ENCODE measurements around the gene LRCH1.

Gene LRCH1

GRCh38 chr13:46595885-46596275, 42.9 kb downstream of the LRCH1 start:
- no peaks in the 10 kb centered on the region for H3K27me3 ChIP-seq (ENCODE audit: low read depth, low read length)
- H3K4me3 ChIP-seq (ENCODE audit: low read depth in 1 of 2, low read length in 2 of 2) = no peak overlapping the region
- H3K9me3 ChIP-seq (ENCODE audit: control insufficient read depth in 1 of 2, low read length in 2 of 2) = no peaks in the 10 kb centered on the region
- peaks cover 10 to 54% of the 10 kb centered on the region in 2 donors for H3K4me1 ChIP-seq (ENCODE audit: control insufficient read depth in 1 of 2, insufficient read depth in 2 of 2, low read length in 2 of 2)
- peak overlapping the region; percentile 68 for H3K27ac ChIP-seq (ENCODE audit: low read length)
- H3K36me3 ChIP-seq (ENCODE audit: control insufficient read depth in 1 of 2, insufficient read depth in 2 of 2, low read length in 2 of 2) = no peaks in the 10 kb centered on the region

DNA sequence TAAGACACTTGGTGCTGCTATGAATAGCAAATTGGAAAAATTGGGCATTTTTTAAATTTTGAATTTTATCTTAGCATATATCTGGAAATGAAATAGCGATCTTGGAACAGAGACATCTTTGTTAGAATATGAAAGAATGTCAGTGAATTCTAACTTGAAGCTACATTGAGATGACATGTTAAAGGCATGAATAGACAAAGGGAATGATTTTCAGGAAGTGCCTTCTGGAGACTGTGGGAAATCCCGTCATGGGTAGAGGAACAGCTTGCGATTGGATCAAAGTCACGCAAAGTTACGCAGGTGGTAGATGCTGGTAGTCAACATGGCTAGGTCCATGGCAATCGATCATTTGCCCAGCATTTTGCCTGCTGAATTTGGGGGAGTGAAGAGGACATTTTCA, 43.5 kb downstream of the LRCH1 start:
- H3K9me3 ChIP-seq (ENCODE audit: control insufficient read depth in 1 of 2, low read length in 2 of 2) = no peaks in the 10 kb centered on the region
- no peak overlapping the region for H3K4me3 ChIP-seq (ENCODE audit: low read depth in 1 of 2, low read length in 2 of 2)
- peaks cover 16 to 59% of the 10 kb centered on the region in 2 donors for H3K4me1 ChIP-seq (ENCODE audit: control insufficient read depth in 1 of 2, insufficient read depth in 2 of 2, low read length in 2 of 2)
- no peaks in the 10 kb centered on the region for H3K27me3 ChIP-seq (ENCODE audit: low read depth, low read length)
- H3K36me3 ChIP-seq (ENCODE audit: control insufficient read depth in 1 of 2, insufficient read depth in 2 of 2, low read length in 2 of 2) = no peaks in the 10 kb centered on the region
- H3K27ac ChIP-seq (ENCODE audit: low read length) = peak overlapping the region; percentile 68

- no peak overlapping the region for H3K27ac ChIP-seq (ENCODE audit: low read length)
- H3K4me1 ChIP-seq (ENCODE audit: control insufficient read depth in 1 of 2, insufficient read depth in 2 of 2, low read length in 2 of 2) = peaks cover 26 to 70% of the 10 kb centered on the region in 2 donors
- no peak overlapping the region for H3K4me3 ChIP-seq (ENCODE audit: low read depth in 1 of 2, low read length in 2 of 2)
Observed at GRCh38 chr13:46598140-46598819, 45.3 kb downstream of the LRCH1 start.

DNA sequence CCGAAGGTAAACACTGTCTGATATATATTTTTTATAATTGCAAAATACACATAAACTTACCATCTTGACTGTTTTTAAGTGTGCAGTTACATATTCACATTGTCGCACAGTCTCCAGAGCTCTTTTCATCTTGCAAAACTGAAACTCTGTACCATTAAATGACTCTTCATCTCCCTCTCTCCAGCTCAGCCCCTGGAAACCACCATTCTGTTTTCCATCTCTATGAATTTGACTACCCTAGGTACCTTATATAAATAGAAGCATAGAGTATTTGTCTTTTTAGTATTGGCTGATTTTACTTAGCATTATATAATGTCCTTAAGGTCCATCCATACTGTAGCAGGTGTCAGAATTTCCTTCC, 45.8 kb downstream of the LRCH1 start:
- Histone ChIP-seq H3K27me3 (ENCODE audit: low read depth, low read length) (no peaks in the 10 kb centered on the region), H3K9me3 (ENCODE audit: control insufficient read depth in 1 of 2, low read length in 2 of 2) (no peaks in the 10 kb centered on the region), H3K36me3 (ENCODE audit: control insufficient read depth in 1 of 2, insufficient read depth in 2 of 2, low read length in 2 of 2) (no peaks in the 10 kb centered on the region), H3K4me1 (ENCODE audit: control insufficient read depth in 1 of 2, insufficient read depth in 2 of 2, low read length in 2 of 2) (peaks cover 25 to 72% of the 10 kb centered on the region in 2 donors), H3K4me3 (ENCODE audit: low read depth in 1 of 2, low read length in 2 of 2) (no peak overlapping the region), H3K27ac (ENCODE audit: low read length) (no peak overlapping the region)

More at GRCh38 chr13:46598140-46598819, 45.3 kb downstream of the LRCH1 start:
- H3K36me3 ChIP-seq (ENCODE audit: control insufficient read depth in 1 of 2, insufficient read depth in 2 of 2, low read length in 2 of 2) = no peaks in the 10 kb centered on the region
- H3K9me3 ChIP-seq (ENCODE audit: control insufficient read depth in 1 of 2, low read length in 2 of 2) = no peaks in the 10 kb centered on the region
- H3K27me3 ChIP-seq (ENCODE audit: low read depth, low read length) = no peaks in the 10 kb centered on the region

DNA sequence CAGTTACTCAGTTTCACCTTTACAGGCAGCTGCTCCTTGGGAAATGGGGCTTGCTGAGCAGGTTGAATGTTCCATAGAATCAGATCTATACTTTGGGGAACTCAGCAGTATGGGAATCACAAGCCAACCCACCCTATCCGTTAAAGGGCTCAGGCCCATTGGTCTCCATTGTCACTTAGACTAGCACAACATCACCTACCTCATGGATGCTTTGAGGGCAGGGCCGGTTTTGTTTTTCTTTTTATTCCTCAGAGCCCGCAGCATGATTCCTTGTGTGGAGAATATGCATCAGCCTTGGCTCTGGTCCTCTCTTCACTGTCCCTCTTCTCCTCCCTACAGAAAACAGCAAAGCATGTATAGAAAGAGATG, 48.0 kb downstream of the LRCH1 start:
- peaks cover 31 to 73% of the 10 kb centered on the region in 2 donors for H3K4me1 ChIP-seq (ENCODE audit: control insufficient read depth in 1 of 2, insufficient read depth in 2 of 2, low read length in 2 of 2)
- no peak overlapping the region for H3K27ac ChIP-seq (ENCODE audit: low read length)
- H3K4me3 ChIP-seq (ENCODE audit: low read depth in 1 of 2, low read length in 2 of 2) = no peak overlapping the region
- no peaks in the 10 kb centered on the region for H3K9me3 ChIP-seq (ENCODE audit: control insufficient read depth in 1 of 2, low read length in 2 of 2)
- no peaks in the 10 kb centered on the region for H3K36me3 ChIP-seq (ENCODE audit: control insufficient read depth in 1 of 2, insufficient read depth in 2 of 2, low read length in 2 of 2)
- H3K27me3 ChIP-seq (ENCODE audit: low read depth, low read length) = no peaks in the 10 kb centered on the region

- H3K27ac ChIP-seq (ENCODE audit: low read length) = no peak overlapping the region
- peaks cover 46 to 76% of the 10 kb centered on the region in 2 donors for H3K4me1 ChIP-seq (ENCODE audit: control insufficient read depth in 1 of 2, insufficient read depth in 2 of 2, low read length in 2 of 2)
- H3K4me3 ChIP-seq (ENCODE audit: low read depth in 1 of 2, low read length in 2 of 2) = no peak overlapping the region
- no peaks in the 10 kb centered on the region for H3K9me3 ChIP-seq (ENCODE audit: control insufficient read depth in 1 of 2, low read length in 2 of 2)
- H3K27me3 ChIP-seq (ENCODE audit: low read depth, low read length) = no peaks in the 10 kb centered on the region
- no peaks in the 10 kb centered on the region for H3K36me3 ChIP-seq (ENCODE audit: control insufficient read depth in 1 of 2, insufficient read depth in 2 of 2, low read length in 2 of 2)
Observed at GRCh38 chr13:46602531-46602930, 49.6 kb downstream of the LRCH1 start.

DNA sequence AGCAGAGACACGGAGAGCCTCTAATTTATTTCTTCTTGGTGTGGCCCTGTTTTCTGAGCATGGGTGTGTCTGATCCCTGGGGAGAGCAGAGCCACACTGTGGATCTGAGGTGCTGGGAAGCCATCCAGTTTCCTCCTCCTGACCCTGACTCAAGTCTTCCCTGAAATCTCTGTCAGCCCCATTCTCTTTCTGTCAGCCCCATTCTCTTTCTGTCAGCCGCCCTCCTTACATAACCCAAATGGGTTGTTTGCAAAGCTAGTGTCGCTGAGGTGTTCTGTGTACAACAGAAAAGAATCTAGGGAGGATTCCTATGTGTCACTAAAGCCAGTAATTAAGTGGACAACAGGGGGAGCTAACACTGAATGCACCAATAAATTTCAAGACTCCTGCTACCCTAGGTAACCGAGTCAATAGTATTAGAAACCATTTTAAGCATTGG, 50.2 kb downstream of the LRCH1 start:
- Histone ChIP-seq H3K9me3 (ENCODE audit: control insufficient read depth in 1 of 2, low read length in 2 of 2) (no peaks in the 10 kb centered on the region), H3K4me3 (ENCODE audit: low read depth in 1 of 2, low read length in 2 of 2) (no peak overlapping the region), H3K4me1 (ENCODE audit: control insufficient read depth in 1 of 2, insufficient read depth in 2 of 2, low read length in 2 of 2) (peaks cover 48 to 81% of the 10 kb centered on the region in 2 donors), H3K36me3 (ENCODE audit: control insufficient read depth in 1 of 2, insufficient read depth in 2 of 2, low read length in 2 of 2) (no peaks in the 10 kb centered on the region), H3K27me3 (ENCODE audit: low read depth, low read length) (no peaks in the 10 kb centered on the region), H3K27ac (ENCODE audit: low read length) (no peak overlapping the region)

DNA sequence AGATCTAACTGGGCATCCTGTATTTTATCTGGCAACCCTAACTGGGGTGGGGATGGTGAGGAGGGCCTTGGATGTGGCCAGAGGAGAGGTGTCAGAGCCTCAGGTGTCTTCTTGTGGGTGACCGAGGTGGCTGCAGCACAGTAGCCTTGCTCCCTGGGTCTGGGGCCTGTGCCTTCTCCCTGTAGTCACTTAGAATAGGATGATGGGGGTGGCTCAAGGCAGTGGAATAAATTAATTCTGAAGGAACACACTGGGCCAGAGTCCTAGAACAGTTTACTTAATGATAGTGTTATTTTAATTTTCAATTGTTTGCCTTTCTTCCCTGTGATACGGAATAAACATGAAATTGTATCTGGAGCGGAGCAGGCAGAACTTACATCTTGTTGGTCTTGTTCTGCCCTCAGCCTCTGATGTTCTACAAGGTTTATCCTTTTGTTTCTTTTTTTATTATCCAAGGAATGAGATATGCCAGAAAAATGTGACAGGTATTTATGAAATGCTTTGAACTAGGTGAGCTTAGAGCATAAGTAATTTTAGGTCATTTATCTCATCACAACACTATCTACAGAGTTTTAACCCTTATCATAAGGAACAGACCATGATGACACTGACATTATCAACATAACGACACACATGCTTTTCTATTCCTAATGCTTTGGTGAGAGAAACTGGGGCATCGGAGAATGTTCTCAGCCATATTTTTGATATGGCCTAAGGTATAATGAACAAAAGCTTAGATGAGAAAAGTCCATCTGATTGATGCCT, 51.4 kb downstream of the LRCH1 start:
- peak overlapping the region; percentile 30 for H3K27ac ChIP-seq (ENCODE audit: low read length)
- no peaks in the 10 kb centered on the region for H3K36me3 ChIP-seq (ENCODE audit: control insufficient read depth in 1 of 2, insufficient read depth in 2 of 2, low read length in 2 of 2)
- no peaks in the 10 kb centered on the region for H3K27me3 ChIP-seq (ENCODE audit: low read depth, low read length)
- H3K9me3 ChIP-seq (ENCODE audit: control insufficient read depth in 1 of 2, low read length in 2 of 2) = no peaks in the 10 kb centered on the region
- peaks cover 53 to 84% of the 10 kb centered on the region in 2 donors for H3K4me1 ChIP-seq (ENCODE audit: control insufficient read depth in 1 of 2, insufficient read depth in 2 of 2, low read length in 2 of 2)
- no peak overlapping the region for H3K4me3 ChIP-seq (ENCODE audit: low read depth in 1 of 2, low read length in 2 of 2)

DNA sequence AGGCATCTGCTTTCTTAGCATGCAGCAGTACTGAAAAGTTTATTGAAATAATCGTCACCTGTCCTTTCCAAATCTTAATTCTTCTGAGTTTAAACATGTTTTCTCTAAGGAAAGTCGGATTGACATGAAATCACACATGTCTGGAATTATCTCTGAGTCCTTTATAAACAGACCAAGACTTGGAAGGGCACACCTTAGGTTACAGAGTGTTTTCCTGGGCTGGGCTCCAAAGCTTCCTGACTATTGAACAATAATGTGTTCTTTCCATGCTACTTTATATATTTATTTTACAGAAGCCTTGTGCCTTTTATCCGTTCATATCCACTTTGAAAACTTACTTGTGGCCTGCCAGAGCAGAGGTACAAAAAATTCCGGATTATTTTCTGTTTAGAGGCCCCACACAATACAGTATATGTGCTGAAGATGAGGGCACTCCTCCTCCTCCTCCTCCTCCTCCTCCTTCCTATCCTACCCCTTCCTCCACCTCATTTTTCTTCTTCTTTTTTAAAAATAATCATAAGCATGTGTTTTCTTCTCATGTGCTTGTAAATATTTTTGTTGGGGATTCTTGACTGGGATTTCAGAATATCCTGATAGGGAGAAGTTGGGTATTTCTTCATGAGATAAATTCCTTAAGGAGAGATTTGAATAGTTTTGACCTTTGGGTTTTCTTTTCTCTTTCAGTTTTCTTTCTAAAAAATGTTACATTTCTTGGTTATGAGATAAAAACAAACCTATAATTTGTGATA, 52.3 kb downstream of the LRCH1 start:
- Histone ChIP-seq H3K27me3 (ENCODE audit: low read depth, low read length) (no peaks in the 10 kb centered on the region), H3K4me3 (ENCODE audit: low read depth in 1 of 2, low read length in 2 of 2) (no peak overlapping the region), H3K4me1 (ENCODE audit: control insufficient read depth in 1 of 2, insufficient read depth in 2 of 2, low read length in 2 of 2) (peaks cover 53 to 81% of the 10 kb centered on the region in 2 donors), H3K9me3 (ENCODE audit: control insufficient read depth in 1 of 2, low read length in 2 of 2) (no peaks in the 10 kb centered on the region), H3K36me3 (ENCODE audit: control insufficient read depth in 1 of 2, insufficient read depth in 2 of 2, low read length in 2 of 2) (no peaks in the 10 kb centered on the region), H3K27ac (ENCODE audit: low read length) (peak overlapping the region; percentile 30)

DNA sequence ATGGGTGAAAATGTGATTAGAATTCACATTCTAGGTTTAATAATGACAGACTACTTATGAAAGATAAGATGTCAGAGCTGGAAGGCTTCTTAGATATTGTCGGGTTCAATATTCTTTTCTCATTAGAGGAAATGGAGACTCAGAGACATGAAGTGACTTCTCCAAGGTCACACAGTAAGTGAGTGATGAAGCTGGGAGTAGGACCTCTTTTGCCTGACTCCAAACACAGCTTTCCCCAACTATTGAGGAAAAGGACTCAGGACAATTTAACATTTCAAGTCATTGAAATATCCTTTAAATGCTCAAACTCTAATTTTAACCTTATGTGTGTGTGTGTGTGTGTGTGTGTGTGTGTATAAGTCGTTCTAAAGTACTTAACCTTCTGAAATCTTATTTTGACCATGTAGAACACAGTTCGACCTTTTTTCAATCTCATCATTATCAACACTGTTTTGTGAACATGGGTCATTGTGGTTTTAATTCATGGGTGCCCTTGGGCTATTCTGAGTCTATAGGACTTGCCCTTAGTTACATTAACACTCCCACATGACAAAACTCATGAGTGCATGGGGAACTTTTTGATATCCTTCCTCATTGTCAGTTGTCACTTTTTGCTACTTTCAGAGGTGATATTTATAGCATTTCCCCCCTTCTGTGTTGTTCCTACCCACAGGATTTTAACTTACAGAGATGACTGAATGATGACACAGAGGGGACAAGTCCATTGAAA, 53.0 kb downstream of the LRCH1 start:
- peak overlapping the region; percentile 19 for H3K27ac ChIP-seq (ENCODE audit: low read length)
- H3K4me1 ChIP-seq (ENCODE audit: control insufficient read depth in 1 of 2, insufficient read depth in 2 of 2, low read length in 2 of 2) = peaks cover 50 to 74% of the 10 kb centered on the region in 2 donors
- H3K36me3 ChIP-seq (ENCODE audit: control insufficient read depth in 1 of 2, insufficient read depth in 2 of 2, low read length in 2 of 2) = no peaks in the 10 kb centered on the region
- no peaks in the 10 kb centered on the region for H3K27me3 ChIP-seq (ENCODE audit: low read depth, low read length)
- H3K4me3 ChIP-seq (ENCODE audit: low read depth in 1 of 2, low read length in 2 of 2) = no peak overlapping the region
- H3K9me3 ChIP-seq (ENCODE audit: control insufficient read depth in 1 of 2, low read length in 2 of 2) = no peaks in the 10 kb centered on the region

DNA sequence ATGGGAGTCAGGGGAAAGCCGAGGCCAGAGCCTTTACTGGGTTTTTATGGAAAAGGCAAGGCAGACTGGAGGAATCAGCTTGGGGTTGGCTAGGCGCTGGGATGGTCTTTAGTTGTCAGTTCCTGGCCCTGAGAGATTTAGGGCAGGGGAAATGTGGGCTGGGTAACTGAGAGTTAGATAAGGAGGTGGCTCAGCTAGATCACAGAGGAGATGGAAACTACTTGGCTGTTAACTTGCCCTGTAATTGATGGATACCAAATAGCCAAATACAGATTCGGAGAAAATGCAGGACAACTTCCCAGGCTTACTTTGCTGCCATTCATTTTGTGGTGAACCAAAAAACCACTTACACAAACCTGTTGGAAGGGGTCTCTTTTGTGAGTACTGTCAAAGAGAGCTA, 54.0 kb downstream of the LRCH1 start:
- Histone ChIP-seq H3K4me3 (ENCODE audit: low read depth in 1 of 2, low read length in 2 of 2) (no peak overlapping the region), H3K27ac (ENCODE audit: low read length) (peak overlapping the region; percentile 12), H3K27me3 (ENCODE audit: low read depth, low read length) (no peaks in the 10 kb centered on the region), H3K36me3 (ENCODE audit: control insufficient read depth in 1 of 2, insufficient read depth in 2 of 2, low read length in 2 of 2) (no peaks in the 10 kb centered on the region), H3K4me1 (ENCODE audit: control insufficient read depth in 1 of 2, insufficient read depth in 2 of 2, low read length in 2 of 2) (peaks cover 40 to 66% of the 10 kb centered on the region in 2 donors), H3K9me3 (ENCODE audit: control insufficient read depth in 1 of 2, low read length in 2 of 2) (no peaks in the 10 kb centered on the region)

All from muscle layer of duodenum (tissue), 2 donors.